ENCODE data around the gene PIK3CD. TPM values are rescaled to one million over a fixed set of nuclear protein-coding genes. Genes with fewer than 3 reads are reported as not detected.

The PIK3CD gene
- total RNA-seq, 1 experiment from 2014 or later = 10.3 TPM

GRCh38 chr1:9670085-9670484 lies 18.6 kb downstream of the PIK3CD start:
- Histone ChIP-seq H3K4me2 (no peak overlapping the region), H3K79me2 (ENCODE audit: low read depth) (no peaks in the 10 kb centered on the region), H3K36me3 (ENCODE audit: low read depth) (no peaks in the 10 kb centered on the region), H3F3A (ENCODE audit: insufficient read depth, low read depth) (peaks cover 8% of the 10 kb centered on the region; the same call in 1 of the 2 replicates), H3K27ac (no peak overlapping the region), H3K4me3 (no peak overlapping the region), H3K27me3 (ENCODE audit: insufficient read depth, low read depth) (no peaks in the 10 kb centered on the region), H4K20me1 (ENCODE audit: insufficient read depth) (no peaks in the 10 kb centered on the region), H3K9me3 (ENCODE audit: insufficient read depth, low read depth) (no peaks in the 10 kb centered on the region), H2AFZ (no peak overlapping the region), H3K4me1 (replicated peaks; ENCODE audit: insufficient read depth) (peaks cover 14% of the 10 kb centered on the region), H3K9me2 (ENCODE audit: insufficient read depth) (no peaks in the 10 kb centered on the region)
- POLR2A ChIA-PET (ENCODE audit: unreplicated experiment) = no interaction called here
- TF ChIP-seq, protein P1, sequence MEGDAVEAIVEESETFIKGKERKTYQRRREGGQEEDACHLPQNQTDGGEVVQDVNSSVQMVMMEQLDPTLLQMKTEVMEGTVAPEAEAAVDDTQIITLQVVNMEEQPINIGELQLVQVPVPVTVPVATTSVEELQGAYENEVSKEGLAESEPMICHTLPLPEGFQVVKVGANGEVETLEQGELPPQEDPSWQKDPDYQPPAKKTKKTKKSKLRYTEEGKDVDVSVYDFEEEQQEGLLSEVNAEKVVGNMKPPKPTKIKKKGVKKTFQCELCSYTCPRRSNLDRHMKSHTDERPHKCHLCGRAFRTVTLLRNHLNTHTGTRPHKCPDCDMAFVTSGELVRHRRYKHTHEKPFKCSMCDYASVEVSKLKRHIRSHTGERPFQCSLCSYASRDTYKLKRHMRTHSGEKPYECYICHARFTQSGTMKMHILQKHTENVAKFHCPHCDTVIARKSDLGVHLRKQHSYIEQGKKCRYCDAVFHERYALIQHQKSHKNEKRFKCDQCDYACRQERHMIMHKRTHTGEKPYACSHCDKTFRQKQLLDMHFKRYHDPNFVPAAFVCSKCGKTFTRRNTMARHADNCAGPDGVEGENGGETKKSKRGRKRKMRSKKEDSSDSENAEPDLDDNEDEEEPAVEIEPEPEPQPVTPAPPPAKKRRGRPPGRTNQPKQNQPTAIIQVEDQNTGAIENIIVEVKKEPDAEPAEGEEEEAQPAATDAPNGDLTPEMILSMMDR (conservative IDR thresholded peaks at IDR 0.05) = no peak
- no peak for TF ChIP-seq EZH2 (IDR thresholded peaks at IDR 0.05; ENCODE audit: low read depth)
- DNase-seq = no peak
- no TSS peak for BruUV-seq (replicated peaks)
- intact Hi-C loops (cut with micrococcal nuclease; ENCODE audit: unreplicated experiment) = no loop called here
- CTCF ChIA-PET = no interaction called here

DNA sequence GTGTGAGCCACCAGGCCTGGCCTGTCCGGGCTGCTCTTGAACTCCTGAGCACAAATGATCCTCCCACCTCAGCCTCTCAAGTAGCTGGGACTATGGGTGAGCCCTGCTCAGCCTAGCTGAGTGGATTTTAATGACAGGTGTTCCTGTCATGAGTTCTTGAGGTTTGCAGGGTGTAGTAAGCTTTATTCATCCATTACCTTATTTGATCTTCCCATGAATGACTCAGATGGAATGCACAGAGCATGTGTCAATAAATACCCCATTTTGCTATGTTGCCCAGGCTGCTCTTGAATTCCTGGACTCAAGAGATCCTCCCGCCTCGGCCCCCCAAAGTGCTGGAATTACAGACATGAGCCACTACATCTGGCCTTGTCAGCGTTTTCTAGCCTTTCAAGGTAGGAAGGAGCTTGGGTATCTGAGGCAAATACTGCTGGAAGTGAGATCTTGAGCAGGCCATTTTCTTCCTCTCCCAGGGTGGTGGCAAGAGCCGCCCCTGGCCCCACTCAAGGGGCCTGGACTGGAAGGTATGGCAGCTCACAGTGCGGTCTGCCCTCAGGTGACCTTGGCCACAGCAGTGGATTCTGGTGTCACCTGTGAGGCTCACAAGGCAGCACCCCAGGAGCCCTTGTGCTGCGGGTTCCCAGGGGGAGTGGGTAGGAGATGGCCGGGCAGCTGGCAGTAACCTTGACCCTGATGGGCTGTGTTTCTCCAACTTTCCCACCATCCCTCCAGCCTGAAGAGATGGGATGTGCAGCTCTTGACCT lies 20.0 kb downstream of the PIK3CD start:
- Histone ChIP-seq H3K27me3 (ENCODE audit: insufficient read depth, low read depth) (no peaks in the 10 kb centered on the region), H2AFZ (no peak overlapping the region), H3K9me2 (ENCODE audit: insufficient read depth) (no peaks in the 10 kb centered on the region), H3K36me3 (ENCODE audit: low read depth) (no peaks in the 10 kb centered on the region), H3K4me3 (no peak overlapping the region), H4K20me1 (ENCODE audit: insufficient read depth) (no peaks in the 10 kb centered on the region), H3K4me1 (replicated peaks; ENCODE audit: insufficient read depth) (peaks cover 14% of the 10 kb centered on the region), H3K27ac (no peak overlapping the region), H3K4me2 (peak overlapping the region; percentile 30), H3F3A (ENCODE audit: insufficient read depth, low read depth) (peaks cover 8% of the 10 kb centered on the region; the same call in 1 of the 2 replicates), H3K9me3 (ENCODE audit: insufficient read depth, low read depth) (no peaks in the 10 kb centered on the region), H3K79me2 (ENCODE audit: low read depth) (no peaks in the 10 kb centered on the region)
- TF ChIP-seq EZH2 (IDR thresholded peaks at IDR 0.05; ENCODE audit: low read depth) = no peak
- TF ChIP-seq, protein P1 (conservative IDR thresholded peaks at IDR 0.05) = no peak
- no TSS peak for BruUV-seq (replicated peaks)
- intact Hi-C loops (cut with micrococcal nuclease; ENCODE audit: unreplicated experiment) = no loop called here
- CTCF ChIA-PET = interaction anchor here (0.6 kb wide), 2 partner anchors 161 to 179 kb away, joined by 5 to 8 read pairs; no protein-coding TSS in a partner anchor
- peak; percentile 42 to 89 for DNase-seq
- POLR2A ChIA-PET (ENCODE audit: unreplicated experiment) = interaction anchor here (0.6 kb wide), 2 partner anchors 34 to 709 kb away, joined by 3 read pairs; no protein-coding TSS in a partner anchor

DNA sequence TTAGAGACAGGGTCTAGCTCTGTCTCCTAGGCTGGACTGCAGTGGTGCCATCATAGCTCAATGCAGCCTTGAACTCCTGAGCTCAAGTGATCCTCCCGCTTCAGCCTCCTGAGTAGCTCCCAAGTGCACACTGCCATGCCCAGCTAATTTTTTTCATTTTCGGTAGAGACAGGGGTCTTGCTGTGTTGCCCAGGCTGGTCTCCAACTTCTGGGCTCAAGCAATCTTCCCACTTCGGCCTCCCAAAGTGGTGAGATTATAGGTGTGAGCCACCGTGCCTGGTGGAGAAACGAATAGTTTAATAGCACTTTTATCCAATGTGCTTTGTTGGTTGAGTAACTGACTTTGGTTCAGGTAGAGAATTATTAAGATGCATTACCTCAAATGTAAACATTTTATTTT lies 20.9 kb downstream of the PIK3CD start:
- peaks cover 8% of the 10 kb centered on the region; the same call in 1 of the 2 replicates for H3F3A ChIP-seq (ENCODE audit: insufficient read depth, low read depth)
- ChIA-PET POLR2A (ENCODE audit: unreplicated experiment) (no interaction called here), CTCF (no interaction called here)
- peaks cover 14% of the 10 kb centered on the region for H3K4me1 ChIP-seq (replicated peaks; ENCODE audit: insufficient read depth)
- H3K9me2 ChIP-seq (ENCODE audit: insufficient read depth) = no peaks in the 10 kb centered on the region
- TF ChIP-seq EZH2 (IDR thresholded peaks at IDR 0.05; ENCODE audit: low read depth) = no peak
- TF ChIP-seq, protein P1 (conservative IDR thresholded peaks at IDR 0.05) = no peak
- no peak overlapping the region for H3K4me2 ChIP-seq
- H3K27me3 ChIP-seq (ENCODE audit: insufficient read depth, low read depth) = no peaks in the 10 kb centered on the region
- H4K20me1 ChIP-seq (ENCODE audit: insufficient read depth) = no peaks in the 10 kb centered on the region
- H3K79me2 ChIP-seq (ENCODE audit: low read depth) = no peaks in the 10 kb centered on the region
- H3K27ac ChIP-seq = no peak overlapping the region
- no peak for DNase-seq
- no peaks in the 10 kb centered on the region for H3K36me3 ChIP-seq (ENCODE audit: low read depth)
- no peak overlapping the region for H2AFZ ChIP-seq
- H3K4me3 ChIP-seq = no peak overlapping the region
- BruUV-seq (replicated peaks) = no TSS peak
- intact Hi-C loops (cut with micrococcal nuclease; ENCODE audit: unreplicated experiment) = no loop called here
- no peaks in the 10 kb centered on the region for H3K9me3 ChIP-seq (ENCODE audit: insufficient read depth, low read depth)

Data from PC-9 (cell line).